ENCODE results near the gene KDM1B.

KDM1B gene

GRCh38 chr6:18253635-18254034, 98.4 kb downstream of the KDM1B start:
- DNase-seq (ENCODE audit: extremely low spot score, insufficient read length, low read depth) (no peak), FAIRE-seq (no peak)

- no peak for FAIRE-seq
- no peak for DNase-seq (ENCODE audit: extremely low spot score, insufficient read length, low read depth)
Observed at GRCh38 chr6:18254793-18255192, 99.6 kb downstream of the KDM1B start.

GRCh38 chr6:18259675-18260447, 104.6 kb downstream of the KDM1B start:
- DNase-seq (ENCODE audit: extremely low spot score, insufficient read length, low read depth) (no peak), FAIRE-seq (no peak)

- peak; percentile 56 for FAIRE-seq
Observed at GRCh38 chr6:18260448-18261106, 105.4 kb downstream of the KDM1B start.

GRCh38 chr6:18261877-18262276, 106.7 kb downstream of the KDM1B start:
- DNase-seq (ENCODE audit: extremely low spot score, insufficient read length, low read depth), result no peak
- FAIRE-seq, result no peak

More at GRCh38 chr6:18260448-18261106, 105.4 kb downstream of the KDM1B start:
- DNase-seq (ENCODE audit: extremely low spot score, insufficient read length, low read depth), result no peak

- no peak for DNase-seq (ENCODE audit: extremely low spot score, insufficient read length, low read depth)
- FAIRE-seq, result peak; percentile 96
Observed at GRCh38 chr6:18262702-18263417, 107.6 kb downstream of the KDM1B start.

- no peak for DNase-seq (ENCODE audit: extremely low spot score, insufficient read length, low read depth)
- FAIRE-seq, result no peak
Observed at GRCh38 chr6:18263418-18264218, 108.4 kb downstream of the KDM1B start.

GRCh38 chr6:18264219-18264922, 109.1 kb downstream of the KDM1B start, which contains the start of gene DEK:
DEK (minus strand) TSS chr6:18264530; CDS start chr6:18263987, 543 bp downstream.
- peak; percentile 56 for FAIRE-seq

GRCh38 chr6:18264923-18265377, 109.7 kb downstream of the KDM1B start:
- DNase-seq (ENCODE audit: extremely low spot score, insufficient read length, low read depth) (no peak), FAIRE-seq (no peak)

More at GRCh38 chr6:18264219-18264922, 109.1 kb downstream of the KDM1B start, which contains the start of gene DEK:
- DNase-seq (ENCODE audit: extremely low spot score, insufficient read length, low read depth), result peak; percentile 61

GRCh38 chr6:18265787-18266522, 110.7 kb downstream of the KDM1B start:
- DNase-seq (ENCODE audit: extremely low spot score, insufficient read length, low read depth) (no peak), FAIRE-seq (no peak)

GRCh38 chr6:18266523-18266912, 111.3 kb downstream of the KDM1B start:
- FAIRE-seq, result no peak
- DNase-seq (ENCODE audit: extremely low spot score, insufficient read length, low read depth), result no peak

- no peak for DNase-seq (ENCODE audit: extremely low spot score, insufficient read length, low read depth)
- no peak for FAIRE-seq
Observed at GRCh38 chr6:18268066-18268465, 112.8 kb downstream of the KDM1B start.

GRCh38 chr6:18269253-18269652, 114.0 kb downstream of the KDM1B start:
- DNase-seq (ENCODE audit: extremely low spot score, insufficient read length, low read depth) (no peak), FAIRE-seq (no peak)

GRCh38 chr6:18269717-18270116, 114.5 kb downstream of the KDM1B start:
- DNase-seq (ENCODE audit: extremely low spot score, insufficient read length, low read depth), result no peak
- FAIRE-seq, result no peak

GRCh38 chr6:18270216-18270615, 115.0 kb downstream of the KDM1B start:
- no peak for FAIRE-seq

More at GRCh38 chr6:18270216-18270615, 115.0 kb downstream of the KDM1B start:
- DNase-seq (ENCODE audit: extremely low spot score, insufficient read length, low read depth), result no peak

Data from GM18507 (cell line).